ENCODE measurements around the gene GPS1.

The GPS1 gene

GRCh38 chr17:82020572-82021106, 31.1 kb upstream of the GPS1 start:
- TF ChIP-seq CTCF (IDR thresholded peaks at IDR 0.05; ENCODE audit: low read depth, low read length) = no peak
- no peak overlapping the region for H3K4me3 ChIP-seq (ENCODE audit: low read depth, low read length)

- H3K4me3 ChIP-seq (ENCODE audit: low read depth, low read length) = peak overlapping the region; percentile 85
- TF ChIP-seq CTCF (IDR thresholded peaks at IDR 0.05; ENCODE audit: low read depth, low read length) = peak; percentile 77; the same call in 1 of the 2 replicates
Observed at GRCh38 chr17:82021107-82021899, 30.4 kb upstream of the GPS1 start.

- H3K4me3 ChIP-seq (ENCODE audit: low read depth, low read length) = peak overlapping the region; percentile 85
- TF ChIP-seq CTCF (IDR thresholded peaks at IDR 0.05; ENCODE audit: low read depth, low read length) = no peak
Observed at GRCh38 chr17:82021900-82022309, 29.8 kb upstream of the GPS1 start.

- no peak for TF ChIP-seq CTCF (IDR thresholded peaks at IDR 0.05; ENCODE audit: low read depth, low read length)
Observed at GRCh38 chr17:82022310-82022980, 29.3 kb upstream of the GPS1 start, which contains the start of gene CENPX. TSS of gene CENPX (minus strand) at chr17:82022878. CDS start at chr17:82022861, 17 bp downstream.

GRCh38 chr17:82022981-82023446, 28.7 kb upstream of the GPS1 start, which contains the start of gene LRRC45:
TSS of gene LRRC45 (plus strand) at chr17:82023305. CDS start at chr17:82023644, 339 bp downstream.
- H3K4me3 ChIP-seq (ENCODE audit: low read depth, low read length) = peak within 1 kb of the TSS; percentile 85
- no peak for TF ChIP-seq CTCF (IDR thresholded peaks at IDR 0.05; ENCODE audit: low read depth, low read length)

More at GRCh38 chr17:82022310-82022980, 29.3 kb upstream of the GPS1 start, which contains the start of gene CENPX:
- H3K4me3 ChIP-seq (ENCODE audit: low read depth, low read length) = peak within 1 kb of the TSS; percentile 85

GRCh38 chr17:82023447-82024241, 28.1 kb upstream of the GPS1 start:
- peak overlapping the region; percentile 72 for H3K4me3 ChIP-seq (ENCODE audit: low read depth, low read length)
- TF ChIP-seq CTCF (IDR thresholded peaks at IDR 0.05; ENCODE audit: low read depth, low read length) = no peak
